ENCODE measurements around the gene OTX2. TPM values are rescaled to one million over a fixed set of nuclear protein-coding genes. Genes with fewer than 3 reads are reported as not detected.

Gene OTX2
- total RNA-seq, 2 experiments from 2014 or later: not detected

- ATAC-seq (ENCODE audit: poor library complexity) (no peak), DNase-seq (no peak)
- H3K27me3 ChIP-seq (ENCODE audit: control insufficient read depth in 1 of 2, insufficient read depth in 2 of 2, low read length in 2 of 2): peaks cover 45 to 77% of the 10 kb centered on the region in 2 experiments
- no peak overlapping the region for H3K4me3 ChIP-seq (ENCODE audit: low read length)
- Mint-ChIP-seq H3K27me3 (peaks cover 83% of the 10 kb centered on the region), H3K36me3 (ENCODE audit: low read depth) (no peaks in the 10 kb centered on the region), H3K27ac (no peak overlapping the region), H3K4me1 (ENCODE audit: low read depth) (peaks cover 5% of the 10 kb centered on the region), H3K9me3 (no peaks in the 10 kb centered on the region), H3K4me3 (no peak overlapping the region)
- no peaks in the 10 kb centered on the region for H3K36me3 ChIP-seq (ENCODE audit: insufficient read depth, low read length)
- ChIA-PET CTCF (no interaction called here), POLR2A (no interaction called here)
- peaks cover 0 to 29% of the 10 kb centered on the region in 2 experiments for H3K9me3 ChIP-seq (ENCODE audit: control insufficient read depth in 1 of 2, insufficient read depth in 1 of 2, low read length in 2 of 2)
- H3K4me1 ChIP-seq (ENCODE audit: insufficient read depth, low read length): no peaks in the 10 kb centered on the region
- intact Hi-C loops (cut with DNase I, micrococcal nuclease): no loop called here
- H3K27ac ChIP-seq (ENCODE audit: low read depth in 1 of 2, low read length in 2 of 2): no peak overlapping the region
- no peak for TF ChIP-seq CTCF (IDR thresholded peaks at IDR 0.05)
These were observed 5.5 kb upstream of the OTX2 start for GRCh38 chr14:56815745-56816144.

DNA sequence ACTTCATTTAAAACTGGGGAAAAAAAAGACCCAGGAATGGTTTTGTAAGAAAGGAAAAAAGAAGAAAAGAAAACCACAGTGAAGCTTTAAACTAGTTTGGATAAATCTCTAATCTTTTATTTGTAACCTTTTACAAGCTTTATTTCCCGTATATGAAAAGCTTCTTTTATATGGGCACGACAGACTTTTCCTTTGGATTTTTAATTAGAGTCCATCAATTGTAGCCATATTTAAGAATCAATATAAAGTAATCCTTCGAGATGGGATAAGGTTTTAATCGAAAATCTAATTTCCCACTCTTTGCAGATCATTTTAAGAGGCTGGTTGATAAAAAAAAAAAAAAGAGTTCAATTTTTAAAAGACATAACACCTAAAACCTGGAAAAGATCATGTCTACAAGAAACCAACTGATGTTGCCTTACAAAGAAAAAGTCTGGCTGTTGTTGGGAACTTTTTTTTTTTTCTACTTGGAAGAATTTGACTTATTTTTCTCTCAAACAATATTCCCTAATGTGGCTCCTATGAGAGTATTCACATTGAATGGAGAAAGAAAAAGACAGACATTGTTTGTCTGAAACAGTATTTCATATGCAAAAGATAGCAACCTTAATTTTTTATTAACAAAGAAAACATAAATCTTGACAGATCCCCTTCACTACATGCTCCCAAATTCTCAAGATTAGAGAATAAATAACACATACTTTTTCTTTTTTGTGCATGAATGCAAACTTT lies 4.9 kb upstream of the OTX2 start:
- no peaks in the 10 kb centered on the region for H3K9me3 Mint-ChIP-seq
- intact Hi-C loops (cut with DNase I, micrococcal nuclease): no loop called here
- H3K27ac Mint-ChIP-seq: no peak overlapping the region
- ChIA-PET POLR2A (no interaction called here), CTCF (no interaction called here)
- peaks cover 51 to 82% of the 10 kb centered on the region in 2 experiments for H3K27me3 ChIP-seq (ENCODE audit: control insufficient read depth in 1 of 2, insufficient read depth in 2 of 2, low read length in 2 of 2)
- H3K27ac ChIP-seq (ENCODE audit: low read depth in 1 of 2, low read length in 2 of 2): no peak overlapping the region
- peaks cover 85% of the 10 kb centered on the region for H3K27me3 Mint-ChIP-seq
- no peak for TF ChIP-seq CTCF (IDR thresholded peaks at IDR 0.05)
- peaks cover 6% of the 10 kb centered on the region for H3K4me1 Mint-ChIP-seq (ENCODE audit: low read depth)
- no peaks in the 10 kb centered on the region for H3K36me3 Mint-ChIP-seq (ENCODE audit: low read depth)
- H3K4me3 ChIP-seq (ENCODE audit: low read length): no peak overlapping the region
- H3K4me3 Mint-ChIP-seq: no peak overlapping the region
- H3K36me3 ChIP-seq (ENCODE audit: insufficient read depth, low read length): no peaks in the 10 kb centered on the region
- H3K9me3 ChIP-seq (ENCODE audit: control insufficient read depth in 1 of 2, insufficient read depth in 1 of 2, low read length in 2 of 2): peaks cover 0 to 33% of the 10 kb centered on the region in 2 experiments
- no peak for ATAC-seq (ENCODE audit: poor library complexity)
- no peaks in the 10 kb centered on the region for H3K4me1 ChIP-seq (ENCODE audit: insufficient read depth, low read length)
- no peak for DNase-seq

- no peak for DNase-seq
- intact Hi-C loops (cut with DNase I, micrococcal nuclease): no loop called here
These were observed 4.3 kb upstream of the OTX2 start for GRCh38 chr14:56814519-56814959.

More at GRCh38 chr14:56814519-56814959, 4.3 kb upstream of the OTX2 start:
- Histone ChIP-seq H3K27ac (ENCODE audit: low read depth in 1 of 2, low read length in 2 of 2) (no peak overlapping the region), H3K36me3 (ENCODE audit: insufficient read depth, low read length) (no peaks in the 10 kb centered on the region), H3K9me3 (ENCODE audit: control insufficient read depth in 1 of 2, insufficient read depth in 1 of 2, low read length in 2 of 2) (peaks cover 0 to 36% of the 10 kb centered on the region in 2 experiments), H3K4me1 (ENCODE audit: insufficient read depth, low read length) (no peaks in the 10 kb centered on the region), H3K4me3 (ENCODE audit: low read length) (no peak overlapping the region), H3K27me3 (ENCODE audit: control insufficient read depth in 1 of 2, insufficient read depth in 2 of 2, low read length in 2 of 2) (peaks cover 57 to 88% of the 10 kb centered on the region in 2 experiments)
- no peak for TF ChIP-seq CTCF (IDR thresholded peaks at IDR 0.05)
- no peaks in the 10 kb centered on the region for H3K9me3 Mint-ChIP-seq
- POLR2A ChIA-PET: no interaction called here
- H3K4me1 Mint-ChIP-seq (ENCODE audit: low read depth): peaks cover 12% of the 10 kb centered on the region
- H3K27me3 Mint-ChIP-seq: peaks cover 85% of the 10 kb centered on the region
- no peak overlapping the region for H3K27ac Mint-ChIP-seq
- CTCF ChIA-PET: no interaction called here
- no peak for ATAC-seq (ENCODE audit: poor library complexity)
- H3K36me3 Mint-ChIP-seq (ENCODE audit: low read depth): no peaks in the 10 kb centered on the region
- no peak overlapping the region for H3K4me3 Mint-ChIP-seq
